ENCODE results near the gene IQCN.

The IQCN gene

GRCh38 chr19:18279516-18280246, 5.4 kb upstream of the IQCN start:
- peak overlapping the region; percentile 93 for H3K4me3 ChIP-seq (ENCODE audit: low read length)
- H3K79me2 ChIP-seq (ENCODE audit: control insufficient read depth, low read length): peaks cover 58% of the 10 kb centered on the region
- H3K36me3 ChIP-seq (ENCODE audit: control insufficient read depth, low read length): peaks cover 44% of the 10 kb centered on the region
- H3K9me3 ChIP-seq (ENCODE audit: control insufficient read depth, insufficient read depth, low read length): no peaks in the 10 kb centered on the region
- H3K27me3 ChIP-seq (ENCODE audit: control insufficient read depth, low read length): no peaks in the 10 kb centered on the region
- no peaks in the 10 kb centered on the region for H3K9me2 ChIP-seq (replicated peaks; ENCODE audit: control insufficient read depth, low read length)
- H3K27ac ChIP-seq (ENCODE audit: low read depth, low read length): peak overlapping the region; percentile 98
- peaks cover 8% of the 10 kb centered on the region for H3F3A ChIP-seq (ENCODE audit: control insufficient read depth, insufficient read depth)
- H4K20me1 ChIP-seq (ENCODE audit: control insufficient read depth, insufficient read depth, low read depth, low read length): peaks cover 22% of the 10 kb centered on the region
- H3K4me2 ChIP-seq (ENCODE audit: low read length): peak overlapping the region; percentile 65
- TF ChIP-seq, protein P1, sequence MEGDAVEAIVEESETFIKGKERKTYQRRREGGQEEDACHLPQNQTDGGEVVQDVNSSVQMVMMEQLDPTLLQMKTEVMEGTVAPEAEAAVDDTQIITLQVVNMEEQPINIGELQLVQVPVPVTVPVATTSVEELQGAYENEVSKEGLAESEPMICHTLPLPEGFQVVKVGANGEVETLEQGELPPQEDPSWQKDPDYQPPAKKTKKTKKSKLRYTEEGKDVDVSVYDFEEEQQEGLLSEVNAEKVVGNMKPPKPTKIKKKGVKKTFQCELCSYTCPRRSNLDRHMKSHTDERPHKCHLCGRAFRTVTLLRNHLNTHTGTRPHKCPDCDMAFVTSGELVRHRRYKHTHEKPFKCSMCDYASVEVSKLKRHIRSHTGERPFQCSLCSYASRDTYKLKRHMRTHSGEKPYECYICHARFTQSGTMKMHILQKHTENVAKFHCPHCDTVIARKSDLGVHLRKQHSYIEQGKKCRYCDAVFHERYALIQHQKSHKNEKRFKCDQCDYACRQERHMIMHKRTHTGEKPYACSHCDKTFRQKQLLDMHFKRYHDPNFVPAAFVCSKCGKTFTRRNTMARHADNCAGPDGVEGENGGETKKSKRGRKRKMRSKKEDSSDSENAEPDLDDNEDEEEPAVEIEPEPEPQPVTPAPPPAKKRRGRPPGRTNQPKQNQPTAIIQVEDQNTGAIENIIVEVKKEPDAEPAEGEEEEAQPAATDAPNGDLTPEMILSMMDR (IDR thresholded peaks at IDR 0.05; ENCODE audit: low read depth, low read length, poor library complexity, severe bottlenecking): peak; percentile 99
- TF ChIP-seq EZH2phosphoT487 (IDR thresholded peaks at IDR 0.05; ENCODE audit: borderline replicate concordance, low read length): no peak
- H3K4me1 ChIP-seq (ENCODE audit: control insufficient read depth, low read length): peaks cover 30% of the 10 kb centered on the region

DNA sequence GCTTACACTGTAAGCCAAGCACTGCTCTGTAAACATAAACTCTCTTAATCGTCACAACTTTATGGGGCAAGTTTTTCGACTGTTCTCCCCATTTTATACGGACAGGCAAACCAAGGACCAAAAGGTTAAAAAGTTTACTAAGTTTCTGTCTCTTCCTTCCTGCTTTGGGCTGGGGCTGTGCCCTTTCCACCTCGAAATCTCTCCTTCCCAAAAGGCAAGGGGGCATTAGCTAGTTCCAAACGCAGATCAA, 4.9 kb upstream of the IQCN start:
- no peaks in the 10 kb centered on the region for H3K9me3 ChIP-seq (ENCODE audit: control insufficient read depth, insufficient read depth, low read length)
- H3K4me2 ChIP-seq (ENCODE audit: low read length): peak overlapping the region; percentile 65
- H3F3A ChIP-seq (ENCODE audit: control insufficient read depth, insufficient read depth): peaks cover 5% of the 10 kb centered on the region
- H3K27me3 ChIP-seq (ENCODE audit: control insufficient read depth, low read length): no peaks in the 10 kb centered on the region
- H3K36me3 ChIP-seq (ENCODE audit: control insufficient read depth, low read length): peaks cover 44% of the 10 kb centered on the region
- peak overlapping the region; percentile 93 for H3K4me3 ChIP-seq (ENCODE audit: low read length)
- peak overlapping the region; percentile 98; the same call in 1 of the 2 replicates for H3K27ac ChIP-seq (ENCODE audit: low read depth, low read length)
- H3K4me1 ChIP-seq (ENCODE audit: control insufficient read depth, low read length): peaks cover 28% of the 10 kb centered on the region
- peaks cover 62% of the 10 kb centered on the region for H3K79me2 ChIP-seq (ENCODE audit: control insufficient read depth, low read length)
- H3K9me2 ChIP-seq (replicated peaks; ENCODE audit: control insufficient read depth, low read length): no peaks in the 10 kb centered on the region
- TF ChIP-seq, protein P1 (IDR thresholded peaks at IDR 0.05; ENCODE audit: low read depth, low read length, poor library complexity, severe bottlenecking): no peak
- TF ChIP-seq EZH2phosphoT487 (IDR thresholded peaks at IDR 0.05; ENCODE audit: borderline replicate concordance, low read length): no peak
- H4K20me1 ChIP-seq (ENCODE audit: control insufficient read depth, insufficient read depth, low read depth, low read length): peaks cover 22% of the 10 kb centered on the region

DNA sequence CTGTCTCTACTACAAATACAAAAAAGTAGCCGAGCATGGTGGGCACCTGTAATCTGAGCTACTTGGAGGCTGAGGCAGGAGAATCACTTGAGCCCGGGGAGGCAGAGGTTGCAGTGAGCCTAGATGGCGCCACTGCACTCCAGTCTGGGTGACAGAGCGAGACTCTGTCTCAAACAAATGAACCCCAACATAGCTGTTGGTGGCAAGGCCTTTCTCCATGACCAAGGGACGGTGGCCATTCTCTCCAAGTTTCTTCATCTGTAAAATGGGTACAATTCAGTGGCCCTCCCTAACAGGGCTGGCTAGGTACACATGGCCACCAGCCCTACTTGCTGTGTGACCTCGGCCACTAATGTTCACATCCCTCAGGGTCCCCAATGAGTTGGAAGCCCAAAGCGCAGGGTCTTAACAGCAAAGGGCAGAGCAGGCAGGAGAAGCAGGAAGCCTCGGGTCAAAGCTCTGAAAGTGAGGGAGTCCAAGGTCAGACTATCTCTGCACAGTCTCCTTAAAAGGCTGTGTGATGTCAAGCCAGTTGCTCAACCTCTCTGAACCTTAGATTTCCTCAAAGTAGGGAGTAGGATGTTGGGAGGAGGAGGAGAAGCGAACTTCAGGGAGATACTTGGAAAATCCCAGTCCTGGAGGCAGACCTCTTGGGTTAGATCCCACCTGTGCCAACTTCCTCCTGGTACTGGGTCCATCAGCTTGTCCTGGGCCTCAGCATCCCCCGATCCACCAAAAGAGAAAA, 4.4 kb upstream of the IQCN start:
- Histone ChIP-seq H3K9me2 (replicated peaks; ENCODE audit: control insufficient read depth, low read length) (no peaks in the 10 kb centered on the region), H3K4me2 (ENCODE audit: low read length) (peak overlapping the region; percentile 65), H4K20me1 (ENCODE audit: control insufficient read depth, insufficient read depth, low read depth, low read length) (peaks cover 22% of the 10 kb centered on the region), H3F3A (ENCODE audit: control insufficient read depth, insufficient read depth) (peaks cover 8% of the 10 kb centered on the region), H3K4me1 (ENCODE audit: control insufficient read depth, low read length) (peaks cover 28% of the 10 kb centered on the region), H3K36me3 (ENCODE audit: control insufficient read depth, low read length) (peaks cover 45% of the 10 kb centered on the region), H3K9me3 (ENCODE audit: control insufficient read depth, insufficient read depth, low read length) (no peaks in the 10 kb centered on the region), H3K79me2 (ENCODE audit: control insufficient read depth, low read length) (peaks cover 62% of the 10 kb centered on the region), H3K27ac (ENCODE audit: low read depth, low read length) (no peak overlapping the region), H3K27me3 (ENCODE audit: control insufficient read depth, low read length) (no peaks in the 10 kb centered on the region), H3K4me3 (ENCODE audit: low read length) (peak overlapping the region; percentile 93)
- TF ChIP-seq, protein P1 (IDR thresholded peaks at IDR 0.05; ENCODE audit: low read depth, low read length, poor library complexity, severe bottlenecking): peak; percentile 55
- no peak for TF ChIP-seq EZH2phosphoT487 (IDR thresholded peaks at IDR 0.05; ENCODE audit: borderline replicate concordance, low read length)
